ENCODE results near the gene PICALM. TPM values are rescaled to one million over a fixed set of nuclear protein-coding genes. Genes with fewer than 3 reads are reported as not detected.

PICALM gene
- total and polyA plus RNA-seq, 2 of the 4 experiments (the other 2 are of a cell fraction): 235 to 453 TPM

Other genes with a start within 250 kb of the PICALM start
- gene CCDC83, start 213.7 kb downstream of the PICALM start, total RNA-seq (2012; rRNA removed): not detected in 2 replicates
- gene CCDC83, start 213.7 kb downstream of the PICALM start, polyA plus RNA-seq (2012; rRNA removed): not detected in 2 replicates
- 11.1 and 20.3 TPM in 2 replicates for gene EED, start 175.7 kb upstream of the PICALM start, total RNA-seq (2012; rRNA removed)
- gene EED, start 175.7 kb upstream of the PICALM start, polyA plus RNA-seq (2012; rRNA removed): 9.5 and 11.5 TPM in 2 replicates
- gene HIKESHI, start 233.2 kb upstream of the PICALM start, total RNA-seq (2012; rRNA removed): 73.5 and 98.6 TPM in 2 replicates
- 46.7 and 49.4 TPM in 2 replicates for gene HIKESHI, start 233.2 kb upstream of the PICALM start, polyA plus RNA-seq (2012; rRNA removed)

Data from IMR-90 (cell line).